ENCODE results near the gene EIF1AD.

Gene EIF1AD

GRCh38 chr11:66020212-66020611 lies 18.3 kb upstream of the EIF1AD start:
- no peak overlapping the region for H3K4me3 ChIP-seq
- TF ChIP-seq CTCF (IDR thresholded peaks at IDR 0.05) = no peak
- no peak for DNase-seq (ENCODE audit: low spot score)
- H3K27ac ChIP-seq = no peak overlapping the region

GRCh38 chr11:66017321-66017720 lies 15.4 kb upstream of the EIF1AD start:
- Histone ChIP-seq H3K4me3 (no peak overlapping the region), H3K27ac (no peak overlapping the region)
- no peak for TF ChIP-seq CTCF (IDR thresholded peaks at IDR 0.05)
- no peak for DNase-seq (ENCODE audit: low spot score)

GRCh38 chr11:66016793-66017177 lies 14.8 kb upstream of the EIF1AD start:
- Histone ChIP-seq H3K27ac (peak overlapping the region; percentile 68 to 94), H3K4me3 (no peak overlapping the region)
- TF ChIP-seq CTCF (IDR thresholded peaks at IDR 0.05) = no peak
- DNase-seq (ENCODE audit: low spot score) = no peak

GRCh38 chr11:66015936-66016792 lies 14.2 kb upstream of the EIF1AD start:
- peak overlapping the region; percentile 68 to 94 for H3K27ac ChIP-seq
- TF ChIP-seq CTCF (IDR thresholded peaks at IDR 0.05) = no peak
- DNase-seq (ENCODE audit: low spot score) = no peak
- peak overlapping the region; percentile 47 for H3K4me3 ChIP-seq

- peak; percentile 92 for DNase-seq (ENCODE audit: low spot score)
- peak overlapping the region; percentile 68 to 94 for H3K27ac ChIP-seq
- TF ChIP-seq CTCF (IDR thresholded peaks at IDR 0.05) = no peak
- H3K4me3 ChIP-seq = peak overlapping the region; percentile 47
Measured at GRCh38 chr11:66015454-66015881, 13.5 kb upstream of the EIF1AD start.

GRCh38 chr11:66014804-66015453 lies 13.0 kb upstream of the EIF1AD start:
- DNase-seq (ENCODE audit: low spot score) = no peak
- no peak overlapping the region for H3K4me3 ChIP-seq
- H3K27ac ChIP-seq = peak overlapping the region; percentile 68 to 94
- TF ChIP-seq CTCF (IDR thresholded peaks at IDR 0.05) = no peak

GRCh38 chr11:66013762-66014100 lies 11.8 kb upstream of the EIF1AD start:
- DNase-seq (ENCODE audit: low spot score) = no peak
- no peak for TF ChIP-seq CTCF (IDR thresholded peaks at IDR 0.05)
- Histone ChIP-seq H3K27ac (peak overlapping the region; percentile 18 to 47), H3K4me3 (no peak overlapping the region)
